H9 (cell line): ENCODE measurements around the gene TMEM132D. TPM values are rescaled to one million over a fixed set of nuclear protein-coding genes. Genes with fewer than 3 reads are reported as not detected.

Experiments used
- DNase-seq: peaks from one replicate; pipeline ENCODE4 v3.0.0-alpha.2; 2017
- H2AFZ ChIP-seq: one replicate; pipeline ENCODE4 v1.6.1; 2013; ENCODE audit warnings: mild to moderate bottlenecking, low read length, control low read depth, moderate library complexity
- H2AK5ac ChIP-seq: 2 replicates; pipeline ENCODE4 v1.6.1; 2013; ENCODE audit warnings: low read length, control low read depth, mixed read lengths; ENCODE audit not compliant: insufficient read length
- H2BK120ac ChIP-seq: one replicate; pipeline ENCODE4 v1.6.1; 2013; ENCODE audit warnings: low read depth, mild to moderate bottlenecking, low read length, control low read depth, inconsistent platforms; ENCODE audit not compliant: poor library complexity, severe bottlenecking
- H2BK12ac ChIP-seq: 2 replicates; pipeline ENCODE4 v1.6.1; 2013; ENCODE audit warnings: low read length, control low read depth, mixed read lengths, low read depth; ENCODE audit not compliant: insufficient read length
- H2BK15ac ChIP-seq: 2 replicates; pipeline ENCODE4 v1.6.1; 2013; ENCODE audit warnings: low read depth, low read length, control low read depth
- H2BK20ac ChIP-seq: one replicate; pipeline ENCODE4 v1.6.1; 2013; ENCODE audit warnings: low read depth, mild to moderate bottlenecking, low read length, control low read depth, inconsistent platforms; ENCODE audit not compliant: poor library complexity, severe bottlenecking
- H2BK5ac ChIP-seq: 2 replicates; pipeline ENCODE4 v1.6.1; 2013; ENCODE audit warnings: low read length, control low read depth, mixed read lengths; ENCODE audit not compliant: insufficient read length
- H3K14ac ChIP-seq: 2 replicates; pipeline ENCODE4 v1.6.1; 2013; ENCODE audit warnings: low read length, control low read depth; ENCODE audit not compliant: insufficient read depth
- H3K18ac ChIP-seq: 2 replicates; pipeline ENCODE4 v1.6.1; 2013; ENCODE audit warnings: low read depth, mild to moderate bottlenecking, mixed read lengths, low read length, control low read depth; ENCODE audit not compliant: insufficient read length
- H3K23ac ChIP-seq: 2 replicates; pipeline ENCODE4 v1.6.1; 2013; ENCODE audit warnings: low read length, control low read depth, mixed read lengths, low read depth; ENCODE audit not compliant: insufficient read length
- H3K23me2 ChIP-seq: 2 replicates; pipeline ENCODE4 v1.6.1; 2013; ENCODE audit warnings: low read depth, mild to moderate bottlenecking, mixed read lengths, low read length, control low read depth; ENCODE audit not compliant: insufficient read length, poor library complexity, severe bottlenecking
- H3K27ac ChIP-seq: 2 replicates; pipeline ENCODE4 v1.5.1; 2013; ENCODE audit warnings: low read length, control low read depth, mixed read lengths, low read depth; ENCODE audit not compliant: insufficient read length
- H3K27me3 ChIP-seq: 2 replicates; pipeline ENCODE4 v1.6.1; 2013; ENCODE audit warnings: low read length, control low read depth, inconsistent platforms; ENCODE audit not compliant: insufficient read depth
- H3K4ac ChIP-seq: 2 replicates; pipeline ENCODE4 v1.6.1; 2013; ENCODE audit warnings: low read depth, mild to moderate bottlenecking, control low read depth, inconsistent platforms, low read length, moderate library complexity
- H3K4me1 ChIP-seq: 2 replicates; pipeline ENCODE4 v1.6.1; 2013; ENCODE audit warnings: low read length, control low read depth, inconsistent platforms; ENCODE audit not compliant: insufficient read depth
- H3K4me2 ChIP-seq: 2 replicates; pipeline ENCODE4 v1.6.1; 2013; ENCODE audit warnings: low read length, control low read depth, mixed read lengths; ENCODE audit not compliant: insufficient read length, insufficient read depth
- H3K56ac ChIP-seq: 2 replicates; pipeline ENCODE4 v1.6.1; 2013; ENCODE audit warnings: low read depth, mild to moderate bottlenecking, mixed read lengths, low read length, control low read depth; ENCODE audit not compliant: insufficient read length
- H3K79me1 ChIP-seq: 2 replicates; pipeline ENCODE4 v1.6.1; 2013; ENCODE audit warnings: low read depth, mild to moderate bottlenecking, moderate library complexity, low read length, control low read depth, inconsistent platforms; ENCODE audit not compliant: insufficient read depth, poor library complexity, severe bottlenecking
- H3K79me2 ChIP-seq: 2 replicates; pipeline ENCODE4 v1.6.1; 2013; ENCODE audit warnings: low read length, control low read depth, inconsistent platforms; ENCODE audit not compliant: insufficient read depth
- H3K9ac ChIP-seq: 2 replicates; pipeline ENCODE4 v1.6.1; 2013; ENCODE audit warnings: low read length, control low read depth, mixed read lengths; ENCODE audit not compliant: insufficient read length; ENCODE audit errors: extremely low read depth
- H3K9me3 ChIP-seq: one replicate; pipeline ENCODE4 v1.6.1; 2013; ENCODE audit warnings: low read depth, low read length, inconsistent platforms; ENCODE audit not compliant: control insufficient read depth
- H3T11ph ChIP-seq: one replicate; pipeline ENCODE4 v1.6.1; 2013; ENCODE audit warnings: mild to moderate bottlenecking, low read length, control low read depth, inconsistent platforms
- H4K20me1 ChIP-seq: one replicate; pipeline ENCODE4 v1.6.1; 2013; ENCODE audit not compliant: control insufficient read depth, insufficient read length, insufficient read depth
- H4K5ac ChIP-seq: 2 replicates; pipeline ENCODE4 v1.6.1; 2013; ENCODE audit warnings: low read depth, mild to moderate bottlenecking, mixed read lengths, low read length, control low read depth; ENCODE audit not compliant: insufficient read length
- H4K8ac ChIP-seq: replicated peaks from 2 replicates; pipeline ENCODE4 v1.6.1; 2013; ENCODE audit warnings: low read length, control low read depth, mixed read lengths, low read depth; ENCODE audit not compliant: insufficient read length
- H4K91ac ChIP-seq: 2 replicates; pipeline ENCODE4 v1.6.1; 2013; ENCODE audit warnings: low read depth, mild to moderate bottlenecking, moderate library complexity, mixed read lengths, low read length, control low read depth; ENCODE audit not compliant: insufficient read length
- H3K27ac Mint-ChIP-seq, 3 experiments: 2 replicates in 2 of 3; 3 replicates in 1 of 3; pipeline ENCODE4 v1.8.0; 2020 to 2021; ENCODE audit warnings: mixed read lengths in 3 of 3, mild to moderate bottlenecking in 1 of 3, moderate library complexity in 1 of 3
- H3K27me3 Mint-ChIP-seq: 2 replicates; pipeline ENCODE4 v1.8.0; 2021; ENCODE audit warnings: low read depth, mild to moderate bottlenecking, moderate library complexity, mixed read lengths
- H3K36me3 Mint-ChIP-seq, 3 experiments: 2 replicates in 2 of 3; 3 replicates in 1 of 3; pipeline ENCODE4 v1.8.0; 2020 to 2021; ENCODE audit warnings: low read depth in 3 of 3, mixed read lengths in 3 of 3; ENCODE audit not compliant: insufficient read depth in 1 of 3
- H3K4me1 Mint-ChIP-seq, 2 experiments: 2 replicates each; pipeline ENCODE4 v1.8.0; 2020; ENCODE audit warnings: mixed read lengths in 2 of 2
- H3K4me3 Mint-ChIP-seq, 2 experiments: 2 replicates in 1 of 2; 3 replicates in 1 of 2; pipeline ENCODE4 v1.8.0; 2020 to 2021; ENCODE audit warnings: mild to moderate bottlenecking in 2 of 2, mixed read lengths in 2 of 2, moderate library complexity in 1 of 2
- H3K9me3 Mint-ChIP-seq, 2 experiments: 2 replicates in 1 of 2; 3 replicates in 1 of 2; pipeline ENCODE4 v1.8.0; 2020; ENCODE audit warnings: mild to moderate bottlenecking in 2 of 2, mixed read lengths in 2 of 2, moderate library complexity in 1 of 2
- WGBS: extraction: QIAGEN DNeasy Blood & Tissue Kit; methylation state at CpG from one replicate; pipeline ENCODE4 v1.1.7; 2013; ENCODE audit warnings: missing lambda C conversion rate, low lambda C conversion rate, mixed read lengths; ENCODE audit not compliant: insufficient read length; ENCODE audit errors: extremely low coverage; 5-methylcytosine and 5-hydroxymethylcytosine counted together
- total RNA-seq: library from RNA; stranded (reverse); gene quantifications from 2 replicates; pipeline ENCODE4 v1.2.1, GENCODE V29; 2021
- TF ChIP-seq, protein P1 (sequence below): fragments of 200-600 bp; sonication (generic); conservative IDR thresholded peaks from 3 replicates; pipeline ENCODE4 v1.8.0; 2021; ENCODE audit warnings: antibody characterized with exemption, mild to moderate bottlenecking

The TMEM132D gene
- total RNA-seq, 1 experiment from 2014 or later: 6.1 TPM

DNA sequence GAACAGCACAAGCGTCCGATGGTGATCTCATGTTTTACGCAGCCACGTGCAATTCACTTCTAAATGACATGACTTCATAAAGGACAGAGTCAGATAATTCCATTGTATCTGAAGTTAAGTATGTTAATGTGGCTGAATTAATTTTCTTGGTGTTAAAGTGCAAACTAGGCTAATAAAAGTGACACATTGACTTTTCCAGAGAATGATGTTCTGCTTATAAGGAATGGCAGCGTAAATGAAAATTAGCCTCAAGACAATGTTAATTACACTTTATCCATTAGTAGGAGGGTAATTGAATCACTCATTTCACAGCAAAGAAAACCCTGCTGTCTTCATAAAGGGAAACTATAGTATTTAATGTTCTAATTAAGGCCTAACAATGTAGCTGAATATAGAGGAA, 624.1 kb downstream of the TMEM132D start:
- Mint-ChIP-seq H3K27me3 (no peaks in the 10 kb centered on the region), H3K36me3 (no peaks in the 10 kb centered on the region), H3K27ac (no peak overlapping the region), H3K4me1 (peaks cover 6 to 7% of the 10 kb centered on the region in 2 experiments; a peak in 2 of 4 replicates), H3K4me3 (no peak overlapping the region), H3K9me3 (no peaks in the 10 kb centered on the region)
- WGBS: no CpG with 5 or more reads among the region's 5 CpGs
- TF ChIP-seq, protein P1, sequence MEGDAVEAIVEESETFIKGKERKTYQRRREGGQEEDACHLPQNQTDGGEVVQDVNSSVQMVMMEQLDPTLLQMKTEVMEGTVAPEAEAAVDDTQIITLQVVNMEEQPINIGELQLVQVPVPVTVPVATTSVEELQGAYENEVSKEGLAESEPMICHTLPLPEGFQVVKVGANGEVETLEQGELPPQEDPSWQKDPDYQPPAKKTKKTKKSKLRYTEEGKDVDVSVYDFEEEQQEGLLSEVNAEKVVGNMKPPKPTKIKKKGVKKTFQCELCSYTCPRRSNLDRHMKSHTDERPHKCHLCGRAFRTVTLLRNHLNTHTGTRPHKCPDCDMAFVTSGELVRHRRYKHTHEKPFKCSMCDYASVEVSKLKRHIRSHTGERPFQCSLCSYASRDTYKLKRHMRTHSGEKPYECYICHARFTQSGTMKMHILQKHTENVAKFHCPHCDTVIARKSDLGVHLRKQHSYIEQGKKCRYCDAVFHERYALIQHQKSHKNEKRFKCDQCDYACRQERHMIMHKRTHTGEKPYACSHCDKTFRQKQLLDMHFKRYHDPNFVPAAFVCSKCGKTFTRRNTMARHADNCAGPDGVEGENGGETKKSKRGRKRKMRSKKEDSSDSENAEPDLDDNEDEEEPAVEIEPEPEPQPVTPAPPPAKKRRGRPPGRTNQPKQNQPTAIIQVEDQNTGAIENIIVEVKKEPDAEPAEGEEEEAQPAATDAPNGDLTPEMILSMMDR: no peak
- Histone ChIP-seq H3K18ac (no peak overlapping the region), H3K79me2 (no peaks in the 10 kb centered on the region), H2BK20ac (no peak overlapping the region), H3K4me1 (no peaks in the 10 kb centered on the region), H3K4me2 (no peak overlapping the region), H4K91ac (no peak overlapping the region), H2AFZ (no peak overlapping the region), H3K27ac (no peak overlapping the region), H3K23me2 (no peaks in the 10 kb centered on the region), H3K27me3 (no peaks in the 10 kb centered on the region), H2BK120ac (no peak overlapping the region), H3K79me1 (no peaks in the 10 kb centered on the region), H2BK15ac (no peak overlapping the region), H3K9ac (no peak overlapping the region), H4K20me1 (no peaks in the 10 kb centered on the region), H2BK5ac (no peak overlapping the region), H4K5ac (no peak overlapping the region), H3K56ac (no peak overlapping the region), H3K9me3 (no peaks in the 10 kb centered on the region), H2BK12ac (no peak overlapping the region), H3K23ac (no peak overlapping the region), H4K8ac (no peak overlapping the region), H3K14ac (no peak overlapping the region), H2AK5ac (no peak overlapping the region), H3K4ac (no peak overlapping the region), H3T11ph (no peak overlapping the region)
- no peak for DNase-seq
